GM12878 (cell line): ENCODE results near the gene ST7.

Experiments used
- CTCF ChIP-seq, 3 experiments: IDR thresholded peaks in 2 of 3; conservative IDR thresholded peaks in 1 of 3; 2 replicates each; pipeline ENCODE4 v1.5.1; 2011; ENCODE audit warnings: low read depth in 3 of 3, low read length in 3 of 3, mild to moderate bottlenecking in 3 of 3, control low read depth in 2 of 3, moderate library complexity in 2 of 3, inconsistent platforms in 1 of 3, mixed read lengths in 1 of 3; ENCODE audit not compliant: control insufficient read depth in 2 of 3, insufficient read depth in 1 of 3; ENCODE audit errors: extremely low read depth in 1 of 3
- SMC3 ChIP-seq: IDR thresholded peaks from 2 replicates; pipeline ENCODE4 v1.6.1; 2011; ENCODE audit warnings: low read length, improper control_type of control experiment, borderline replicate concordance
- ZNF274 ChIP-seq: IDR thresholded peaks from one replicate; pipeline ENCODE4 v1.8.0; 2011; ENCODE audit not compliant: insufficient read length, insufficient read depth

GRCh38 chr7:117085769-117086463 lies 132.6 kb downstream of the ST7 start:
- no peak for TF ChIP-seq CTCF (IDR thresholded peaks at IDR 0.05 in 2 of 3, conservative IDR thresholded peaks at IDR 0.05 in 1 of 3; ENCODE audit: control insufficient read depth in 2 of 3, extremely low read depth in 1 of 3, insufficient read depth in 1 of 3, low read depth in 3 of 3, low read length in 3 of 3)
- TF ChIP-seq ZNF274 = no peak
- TF ChIP-seq SMC3 = no peak
